DND-41 (cell line): ENCODE measurements around the gene CPNE4.
"Not testable (repeated sequence)": the region's sequence is repeated elsewhere in the genome, so short reads cannot be mapped to it uniquely, and the experiment has no call there.

Experiments
- EZH2 ChIP-seq: IDR thresholded peaks from 3 replicates; pipeline ENCODE4 v1.6.1; 2012; ENCODE audit warnings: borderline replicate concordance, low read depth, mild to moderate bottlenecking, moderate library complexity, low read length, inconsistent platforms; ENCODE audit not compliant: severe bottlenecking
- TF ChIP-seq, protein P1 (sequence below): IDR thresholded peaks from 2 replicates; pipeline ENCODE4 v1.5.1; 2012; ENCODE audit warnings: borderline replicate concordance, low read length, moderate library complexity, mild to moderate bottlenecking; ENCODE audit not compliant: poor library complexity, severe bottlenecking; ENCODE audit errors: extremely low read depth

DNA sequence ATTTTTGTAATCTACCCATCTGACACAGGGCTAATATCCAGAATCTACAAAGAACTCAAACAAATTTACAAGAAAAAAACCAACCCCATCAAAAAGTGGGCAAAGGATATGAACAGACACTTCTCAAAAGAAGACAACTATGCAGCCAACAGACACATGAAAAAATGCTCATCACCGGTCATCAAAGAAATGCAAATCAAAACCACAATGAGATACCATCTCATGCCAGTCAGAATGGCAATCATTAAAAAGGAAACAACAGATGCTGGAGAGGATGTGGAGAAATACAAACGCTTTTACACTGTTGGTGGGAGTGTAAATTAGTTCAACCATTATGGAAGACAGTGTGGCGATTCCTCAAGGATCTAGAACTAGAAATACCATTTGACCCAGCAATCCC, 548.3 kb downstream of the CPNE4 start:
- TF ChIP-seq, protein P1, sequence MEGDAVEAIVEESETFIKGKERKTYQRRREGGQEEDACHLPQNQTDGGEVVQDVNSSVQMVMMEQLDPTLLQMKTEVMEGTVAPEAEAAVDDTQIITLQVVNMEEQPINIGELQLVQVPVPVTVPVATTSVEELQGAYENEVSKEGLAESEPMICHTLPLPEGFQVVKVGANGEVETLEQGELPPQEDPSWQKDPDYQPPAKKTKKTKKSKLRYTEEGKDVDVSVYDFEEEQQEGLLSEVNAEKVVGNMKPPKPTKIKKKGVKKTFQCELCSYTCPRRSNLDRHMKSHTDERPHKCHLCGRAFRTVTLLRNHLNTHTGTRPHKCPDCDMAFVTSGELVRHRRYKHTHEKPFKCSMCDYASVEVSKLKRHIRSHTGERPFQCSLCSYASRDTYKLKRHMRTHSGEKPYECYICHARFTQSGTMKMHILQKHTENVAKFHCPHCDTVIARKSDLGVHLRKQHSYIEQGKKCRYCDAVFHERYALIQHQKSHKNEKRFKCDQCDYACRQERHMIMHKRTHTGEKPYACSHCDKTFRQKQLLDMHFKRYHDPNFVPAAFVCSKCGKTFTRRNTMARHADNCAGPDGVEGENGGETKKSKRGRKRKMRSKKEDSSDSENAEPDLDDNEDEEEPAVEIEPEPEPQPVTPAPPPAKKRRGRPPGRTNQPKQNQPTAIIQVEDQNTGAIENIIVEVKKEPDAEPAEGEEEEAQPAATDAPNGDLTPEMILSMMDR, result not testable (repeated sequence)
- not testable (repeated sequence) for TF ChIP-seq EZH2
